Activated CD8-positive, alpha-beta T cell treated with anti-CD3 and anti-CD28 coated beads for 36 hours (primary cell): Measurements from ENCODE around the gene OMA1. TPM values are rescaled to one million over a fixed set of nuclear protein-coding genes. Genes with fewer than 3 reads are reported as not detected.

Experiments used
- ATAC-seq: fragments of 200-7000 bp; cut with Tn5 transposase; one replicate; pipeline ENCODE4 v1.10.0; 2021; ENCODE audit warnings: mild to moderate bottlenecking, moderate library complexity
- CTCF ChIA-PET: fragments of 350-600 bp; sonication (Branson Sonifier 250); formaldehyde crosslinking; loops from one replicate; lab custom pipeline; 2021; ENCODE audit warnings: antibody characterized with exemption; lab: Charles Lee
- POLR2A ChIA-PET: fragments of 350-600 bp; sonication (Branson Sonifier 250); formaldehyde crosslinking; loops from one replicate; lab custom pipeline; 2021; ENCODE audit warnings: antibody characterized with exemption; lab: Charles Lee
- DNase-seq: peaks from one replicate; pipeline ENCODE4 v3.0.0-alpha.2; 2020
- H3K27ac Mint-ChIP-seq: one replicate; pipeline ENCODE4 v1.8.0; 2021; ENCODE audit warnings: mild to moderate bottlenecking, mixed read lengths
- H3K27me3 Mint-ChIP-seq: one replicate; pipeline ENCODE4 v1.8.0; 2021; ENCODE audit warnings: mixed read lengths
- H3K36me3 Mint-ChIP-seq: one replicate; pipeline ENCODE4 v1.8.0; 2021; ENCODE audit warnings: low read depth, mixed read lengths
- H3K4me1 Mint-ChIP-seq: one replicate; pipeline ENCODE4 v1.8.0; 2021; ENCODE audit warnings: low read depth, mixed read lengths
- H3K4me3 Mint-ChIP-seq: one replicate; pipeline ENCODE4 v1.8.0; 2021; ENCODE audit warnings: mild to moderate bottlenecking, moderate library complexity, mixed read lengths
- H3K9me3 Mint-ChIP-seq: one replicate; pipeline ENCODE4 v1.8.0; 2021; ENCODE audit warnings: mixed read lengths
- CTCF ChIP-seq: fragments of 200-600 bp; IDR thresholded peaks from one replicate; pipeline ENCODE4 v1.8.0; 2022; ENCODE audit warnings: antibody characterized with exemption, mild to moderate bottlenecking
- intact Hi-C: fragments of 100-400 bp; cut with micrococcal nuclease; formaldehyde crosslinking; loops from one replicate; pipeline ENCODE4 v1.10.0; 2022
- total RNA-seq, 2 experiments: library from RNA; stranded (reverse); gene quantifications; one replicate each; pipeline ENCODE4 v1.2.3, GENCODE V29; 2021

Gene OMA1
- total RNA-seq, 2 experiments from 2014 or later, result 14.7 to 14.9 TPM

- intact Hi-C loops, result no loop called here
- Mint-ChIP-seq H3K9me3 (peaks cover 1% of the 10 kb centered on the region), H3K4me1 (no peaks in the 10 kb centered on the region), H3K27me3 (no peaks in the 10 kb centered on the region), H3K36me3 (no peaks in the 10 kb centered on the region), H3K4me3 (no peak overlapping the region), H3K27ac (no peak overlapping the region)
- ChIA-PET CTCF (no interaction called here), POLR2A (no interaction called here)
- TF ChIP-seq CTCF, result no peak
- DNase-seq, result no peak
- no peak for ATAC-seq
Observed at GRCh38 chr1:58454807-58455206, 91.7 kb downstream of the OMA1 start.

- ChIA-PET POLR2A (no interaction called here), CTCF (no interaction called here)
- peaks cover 1% of the 10 kb centered on the region for H3K9me3 Mint-ChIP-seq
- no peaks in the 10 kb centered on the region for H3K36me3 Mint-ChIP-seq
- no peak overlapping the region for H3K4me3 Mint-ChIP-seq
- intact Hi-C loops, result no loop called here
- no peak for DNase-seq
- no peak overlapping the region for H3K27ac Mint-ChIP-seq
- no peaks in the 10 kb centered on the region for H3K4me1 Mint-ChIP-seq
- no peaks in the 10 kb centered on the region for H3K27me3 Mint-ChIP-seq
- ATAC-seq, result no peak
- TF ChIP-seq CTCF, result no peak
Observed at GRCh38 chr1:58454385-58454784, 92.1 kb downstream of the OMA1 start.

- POLR2A ChIA-PET, result interaction anchor here (0.5 kb wide), 1 partner anchor 772 kb away, joined by 3 read pairs; no protein-coding TSS in a partner anchor
- Mint-ChIP-seq H3K4me1 (no peaks in the 10 kb centered on the region), H3K4me3 (no peak overlapping the region), H3K9me3 (no peaks in the 10 kb centered on the region), H3K27me3 (peaks cover 2% of the 10 kb centered on the region), H3K27ac (no peak overlapping the region), H3K36me3 (no peaks in the 10 kb centered on the region)
- no peak for ATAC-seq
- CTCF ChIA-PET, result no interaction called here
- intact Hi-C loops, result no loop called here
- TF ChIP-seq CTCF, result no peak
- DNase-seq, result no peak
Observed at GRCh38 chr1:58451560-58452191, 94.8 kb downstream of the OMA1 start.

GRCh38 chr1:58447886-58448285 lies 98.6 kb downstream of the OMA1 start:
- no peak overlapping the region for H3K4me3 Mint-ChIP-seq
- POLR2A ChIA-PET, result no interaction called here
- CTCF ChIA-PET, result no interaction called here
- no peaks in the 10 kb centered on the region for H3K36me3 Mint-ChIP-seq
- no peak for TF ChIP-seq CTCF
- no peak overlapping the region for H3K27ac Mint-ChIP-seq
- H3K27me3 Mint-ChIP-seq, result peaks cover 2% of the 10 kb centered on the region
- no peaks in the 10 kb centered on the region for H3K4me1 Mint-ChIP-seq
- DNase-seq (no peak), ATAC-seq (no peak)
- intact Hi-C loops, result no loop called here
- no peaks in the 10 kb centered on the region for H3K9me3 Mint-ChIP-seq

- CTCF ChIA-PET, result no interaction called here
Observed at GRCh38 chr1:58447042-58447441, 99.5 kb downstream of the OMA1 start.

More at GRCh38 chr1:58447042-58447441, 99.5 kb downstream of the OMA1 start:
- Mint-ChIP-seq H3K9me3 (no peaks in the 10 kb centered on the region), H3K27me3 (peaks cover 2% of the 10 kb centered on the region), H3K36me3 (no peaks in the 10 kb centered on the region), H3K4me1 (no peaks in the 10 kb centered on the region), H3K4me3 (no peak overlapping the region), H3K27ac (no peak overlapping the region)
- intact Hi-C loops, result no loop called here
- POLR2A ChIA-PET, result no interaction called here
- ATAC-seq (no peak), DNase-seq (no peak)
- TF ChIP-seq CTCF, result no peak
